Lung (tissue), 12 donors: ENCODE data around the gene RETSAT. TPM values are rescaled to one million over a fixed set of nuclear protein-coding genes. Genes with fewer than 3 reads are reported as not detected.
A peak's percentile ranks its signal among the peaks of the same experiment; 100 is the strongest.

Experiments used
- ATAC-seq: fragments of 200-7000 bp; cut with Tn5 transposase; one replicate; pipeline ENCODE4 v1.9.1; 2020; ENCODE audit warnings: moderate number of reproducible peaks; ENCODE audit not compliant: insufficient read depth, low FRiP score
- DNase-seq, 3 donors: peaks; one replicate each; pipeline ENCODE4 v3.0.0-alpha.2; 2013 to 2017
- H3K27ac ChIP-seq, 2 donors: one replicate each; pipeline ENCODE4 v1.5.1; 2013; ENCODE audit warnings: mild to moderate bottlenecking in 2 of 2, moderate library complexity in 2 of 2, control low read depth in 1 of 2, inconsistent platforms in 1 of 2, low read depth in 1 of 2, low read length in 1 of 2
- H3K27me3 ChIP-seq, 3 donors: one replicate each; pipeline ENCODE4 v1.5.1; 2013; ENCODE audit warnings: low read length in 2 of 3; ENCODE audit not compliant: control insufficient read depth in 3 of 3, insufficient read depth in 3 of 3
- H3K36me3 ChIP-seq, 4 donors: one replicate each; pipeline ENCODE4 v1.5.1; 2013; ENCODE audit warnings: low read length in 4 of 4, mild to moderate bottlenecking in 1 of 4, moderate library complexity in 1 of 4; ENCODE audit not compliant: control insufficient read depth in 4 of 4, insufficient read depth in 4 of 4
- H3K4me1 ChIP-seq, 5 donors: one replicate each; pipeline ENCODE4 v1.5.1; 2013; ENCODE audit warnings: low read length in 5 of 5, mild to moderate bottlenecking in 2 of 5, moderate library complexity in 1 of 5; ENCODE audit not compliant: control insufficient read depth in 5 of 5, insufficient read depth in 5 of 5
- H3K4me3 ChIP-seq: one replicate; pipeline ENCODE4 v1.5.1; 2013; ENCODE audit warnings: mild to moderate bottlenecking, control low read depth, moderate library complexity
- H3K9ac ChIP-seq, 2 donors: one replicate each; pipeline ENCODE4 v1.5.1; 2013; ENCODE audit warnings: low read length in 2 of 2, control low read depth in 1 of 2; ENCODE audit not compliant: insufficient read depth in 1 of 2
- H3K9me3 ChIP-seq, 4 donors: one replicate each; pipeline ENCODE4 v1.5.1; 2013; ENCODE audit warnings: low read length in 3 of 4, mild to moderate bottlenecking in 1 of 4, moderate library complexity in 1 of 4; ENCODE audit not compliant: control insufficient read depth in 4 of 4, insufficient read depth in 3 of 4
- CTCF ChIP-seq: IDR thresholded peaks from 2 replicates; pipeline ENCODE4 v1.5.1; 2012; ENCODE audit warnings: mild to moderate bottlenecking; ENCODE audit errors: control extremely low read depth, extremely low read depth
- WGBS, 2 donors: extraction: QIAGEN DNeasy Blood & Tissue Kit; methylation state at CpG; one replicate each; pipeline ENCODE4 v1.1.7; 2013; 5-methylcytosine and 5-hydroxymethylcytosine counted together
- polyA plus RNA-seq, 2 donors: library from polyadenylated mRNA; stranded (reverse); fragments of 200-250 nt; gene quantifications; one replicate each; pipeline ENCODE4 v1.2.1, GENCODE V29; 2013
- total RNA-seq, 2 donors: library from RNA; depleted of rRNA in 1 of 2; stranded (reverse); fragments of >200 nt in 1 of 2; gene quantifications; one replicate each; pipeline ENCODE4 v1.2.1, GENCODE V29; 2014 to 2021
- donor health status: control.
- donor health status: control.
- donor health status: Bipolar disorder and iron deficiency.
- donor health status: healthy.
- donor health status: DM: yes; HTN: yes; CAD: no.

Gene RETSAT
- total and polyA plus RNA-seq, 4 donors: 19.6 to 55.4 (median 24.8) TPM

GRCh38 chr2:85342156-85342555, 12.2 kb downstream of the RETSAT start:
- H3K4me1 ChIP-seq: no peaks in the 10 kb centered on the region
- H3K27me3 ChIP-seq: no peaks in the 10 kb centered on the region
- no peak overlapping the region for H3K4me3 ChIP-seq
- H3K9ac ChIP-seq: no peak overlapping the region
- 89 to 97% methylated on average over 3 of the region's 3 CpGs for WGBS, 2 donors
- ATAC-seq: no peak
- peaks cover 0 to 34% (median 12%) of the 10 kb centered on the region in 4 donors for H3K36me3 ChIP-seq
- TF ChIP-seq CTCF: no peak
- no peak overlapping the region for H3K27ac ChIP-seq
- DNase-seq: no peak
- no peaks in the 10 kb centered on the region for H3K9me3 ChIP-seq

- Histone ChIP-seq H3K4me1 (no peaks in the 10 kb centered on the region), H3K9ac (no peak overlapping the region), H3K27ac (no peak overlapping the region), H3K27me3 (no peaks in the 10 kb centered on the region), H3K4me3 (no peak overlapping the region), H3K9me3 (no peaks in the 10 kb centered on the region), H3K36me3 (peaks cover 0 to 30% (median 9%) of the 10 kb centered on the region in 4 donors)
- no peak for ATAC-seq
- TF ChIP-seq CTCF: no peak
- DNase-seq: no peak
- 93 to 95% methylated on average over 30 of the region's 30 CpGs for WGBS, 2 donors
Measured at GRCh38 chr2:85341269-85342029, 12.9 kb downstream of the RETSAT start.

DNA sequence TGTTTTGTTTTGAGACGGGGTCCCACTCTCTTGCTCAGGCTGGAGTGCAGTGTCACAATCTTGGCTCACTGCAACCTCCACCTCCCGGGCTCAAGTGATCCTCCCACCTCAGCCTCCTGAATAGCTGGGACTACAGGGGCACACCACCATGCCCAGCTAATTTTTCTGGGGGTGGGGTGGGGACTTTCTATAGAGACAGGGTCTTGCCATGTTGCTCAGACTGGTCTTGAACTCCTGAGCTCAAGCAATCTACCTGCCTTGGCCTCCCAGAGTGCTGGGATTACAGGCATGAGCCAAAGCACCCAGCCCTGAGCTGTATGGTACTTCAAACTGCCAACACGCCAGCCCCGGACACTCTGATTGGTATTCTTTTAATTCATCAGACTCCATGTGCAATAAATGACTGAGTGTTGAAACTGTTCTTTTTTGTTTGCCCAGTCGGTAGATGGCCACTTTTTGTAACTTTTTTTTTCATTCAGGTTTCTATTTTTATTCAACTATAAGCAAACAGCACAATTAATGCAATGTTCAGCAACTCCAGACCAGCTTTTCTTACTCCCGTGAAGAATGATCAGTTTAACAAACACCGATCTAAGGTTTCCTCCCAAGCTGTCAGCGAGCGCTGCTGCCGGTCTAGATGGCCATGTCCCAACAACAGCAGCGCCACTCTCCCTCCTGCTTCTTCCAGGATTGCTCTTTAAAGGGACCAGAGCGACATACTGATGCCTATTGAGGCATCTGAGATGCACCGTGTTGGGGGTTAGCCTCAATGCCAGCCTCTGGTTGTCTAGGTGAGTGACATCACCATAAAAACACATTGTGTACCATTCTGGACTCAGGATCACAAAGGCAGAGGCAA, 14.1 kb downstream of the RETSAT start:
- no peaks in the 10 kb centered on the region for H3K4me1 ChIP-seq
- H3K9me3 ChIP-seq: no peaks in the 10 kb centered on the region
- H3K27me3 ChIP-seq: no peaks in the 10 kb centered on the region
- no peak overlapping the region for H3K27ac ChIP-seq
- H3K36me3 ChIP-seq: peaks cover 0 to 19% (median 3%) of the 10 kb centered on the region in 4 donors
- no peak overlapping the region for H3K9ac ChIP-seq
- ATAC-seq (no peak), DNase-seq (peak in 2 of 3 donors; percentile 36 to 39)
- no peak overlapping the region for H3K4me3 ChIP-seq
- TF ChIP-seq CTCF: no peak
- 41 to 61% methylated on average over 13 of the region's 13 CpGs for WGBS, 2 donors
